SIG-M5 treated with dmso at 0.1 percent for 504 hours (cell line): ENCODE results near the gene ACOX2.
A peak's percentile ranks its signal among the peaks of the same experiment; 100 is the strongest.
"Not testable (repeated sequence)": the region's sequence is repeated elsewhere in the genome, so short reads cannot be mapped to it uniquely, and the experiment has no call there.

Experiments
- DNase-seq: peaks from one replicate; lab custom pipeline; 2025; ENCODE audit not compliant: unreplicated experiment; lab: John Stamatoyannopoulos, UW

The ACOX2 gene

DNA sequence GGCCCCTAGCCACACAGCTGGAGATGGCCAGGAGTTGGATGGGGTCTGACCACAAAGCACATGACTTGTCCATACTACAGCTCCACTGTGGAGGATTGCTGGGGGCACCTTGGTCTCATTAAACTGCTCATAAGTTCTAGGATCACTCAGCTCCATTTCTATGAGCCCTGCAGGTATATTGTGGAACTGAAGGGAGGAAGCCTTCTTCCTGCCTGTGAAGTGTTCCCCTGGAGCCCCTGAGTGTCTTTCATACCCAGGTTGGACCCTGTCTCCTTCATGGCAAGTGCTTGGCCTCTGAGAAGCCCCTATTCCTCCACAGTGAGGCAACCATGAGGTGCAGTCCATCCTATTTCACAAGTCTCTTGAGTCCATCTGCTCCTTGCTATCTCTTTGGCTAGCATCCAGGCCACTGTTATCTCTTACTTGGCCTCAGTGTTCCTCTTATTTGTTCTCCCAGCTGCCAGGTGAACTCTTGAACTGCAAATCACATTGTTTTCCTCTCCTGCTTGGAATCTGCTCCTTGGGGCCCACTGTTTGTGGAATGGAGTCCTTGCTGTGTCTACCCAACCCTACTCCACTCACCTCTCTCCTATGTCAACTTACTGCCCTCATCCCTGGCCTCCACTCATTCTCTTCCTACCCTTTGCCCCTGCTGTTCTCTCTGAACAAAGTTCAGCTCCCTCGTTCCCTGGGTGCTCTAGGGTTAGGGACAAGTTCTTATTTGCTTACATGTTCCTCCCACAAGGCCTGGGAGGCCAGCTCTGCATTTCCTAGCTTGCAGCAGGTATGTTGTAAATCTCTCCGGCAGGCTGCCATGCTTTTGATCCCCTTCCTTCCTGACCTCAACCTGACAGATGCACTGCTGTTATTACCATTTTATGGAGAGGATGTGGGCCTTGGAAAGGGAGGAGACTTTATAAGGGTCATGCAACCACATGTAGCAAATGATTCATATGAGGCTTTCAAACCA lies 1.2 kb downstream of the ACOX2 start:
- no peak for DNase-seq

DNA sequence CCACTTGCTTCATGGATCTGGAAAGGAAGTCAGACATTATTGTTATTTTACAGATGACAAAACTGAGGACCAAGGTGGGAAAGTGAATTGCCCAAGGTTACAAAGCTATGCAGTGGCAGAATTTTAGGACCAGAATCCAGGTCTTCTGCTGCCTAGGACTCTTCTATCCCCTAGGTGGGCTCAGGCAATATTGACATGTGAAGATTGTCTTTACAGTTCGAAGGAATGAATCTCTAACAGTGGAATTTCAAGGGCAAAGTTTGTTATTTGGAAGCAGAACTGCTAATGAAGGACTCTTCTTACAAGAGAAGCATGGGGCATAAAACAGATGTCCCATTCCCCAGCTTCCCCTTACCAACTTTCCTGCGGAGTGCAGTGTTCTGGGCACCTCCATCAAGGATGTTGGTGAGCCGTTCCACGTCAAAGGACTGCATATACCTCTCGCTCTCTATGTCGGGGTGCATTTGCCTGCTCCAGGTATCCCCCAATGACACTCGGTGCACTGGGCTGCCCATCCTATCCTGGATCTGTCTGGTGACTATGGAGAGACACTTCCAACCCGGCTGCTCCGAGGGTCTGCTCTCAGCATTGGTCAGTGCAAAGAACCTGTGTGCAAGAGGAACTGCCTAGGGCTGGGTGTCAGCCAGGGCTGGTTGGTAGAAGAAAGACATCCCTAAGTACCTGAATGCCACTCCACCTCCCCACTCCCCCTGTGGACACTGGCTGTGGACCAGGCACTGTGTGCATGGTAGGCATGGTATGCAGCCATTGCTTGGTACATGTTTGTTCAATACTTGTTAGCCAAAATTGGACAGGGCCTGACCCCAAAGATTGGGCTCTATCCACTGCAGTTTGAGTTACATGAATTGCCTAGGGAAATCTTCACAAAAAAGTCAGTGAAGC lies 2.1 kb downstream of the ACOX2 start:
- no peak for DNase-seq

DNA sequence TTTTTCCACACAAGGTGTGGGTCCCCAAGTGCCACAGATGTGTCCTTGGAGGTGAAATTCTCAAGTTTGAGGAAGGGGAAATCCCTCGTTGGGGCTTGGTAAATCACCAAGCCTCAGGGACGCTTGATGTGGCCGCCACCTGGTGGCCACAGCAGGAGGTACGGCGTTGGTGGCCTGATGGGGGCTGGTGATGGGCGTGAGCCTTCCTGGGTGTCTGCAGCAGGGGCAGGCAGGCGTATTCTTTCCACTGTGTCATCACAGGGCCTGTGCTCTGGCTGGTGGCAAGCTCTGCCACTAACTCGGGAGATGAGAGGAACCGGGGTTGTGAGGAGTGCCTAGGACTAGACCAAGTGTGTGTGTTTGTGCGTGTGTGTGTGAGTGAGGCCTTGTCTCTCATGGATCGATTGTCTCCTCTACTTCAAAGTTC lies 4.2 kb downstream of the ACOX2 start:
- DNase-seq, result peak; percentile 70

GRCh38 chr3:58531956-58532355 lies 5.0 kb downstream of the ACOX2 start:
- no peak for DNase-seq

DNA sequence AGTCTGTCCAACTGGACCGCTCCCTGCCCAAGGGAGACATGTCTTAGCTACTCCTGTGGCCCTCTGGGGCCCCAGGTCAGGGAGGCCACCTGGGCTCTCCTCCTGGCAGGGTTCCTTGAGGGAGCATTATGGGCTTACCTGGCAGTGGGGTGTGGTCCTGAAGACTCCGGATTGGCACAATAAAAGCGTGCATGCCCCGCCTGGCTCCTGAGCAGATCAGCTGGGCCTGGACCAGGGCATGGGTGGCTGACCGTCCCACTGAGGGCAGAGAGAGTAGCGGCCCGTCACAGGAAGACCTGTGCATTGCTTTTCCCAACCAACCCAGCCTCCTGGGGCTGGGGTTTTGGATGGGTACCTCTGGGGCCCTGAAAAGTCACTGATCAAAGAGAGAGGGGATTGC lies 5.4 kb downstream of the ACOX2 start:
- DNase-seq, result no peak

DNA sequence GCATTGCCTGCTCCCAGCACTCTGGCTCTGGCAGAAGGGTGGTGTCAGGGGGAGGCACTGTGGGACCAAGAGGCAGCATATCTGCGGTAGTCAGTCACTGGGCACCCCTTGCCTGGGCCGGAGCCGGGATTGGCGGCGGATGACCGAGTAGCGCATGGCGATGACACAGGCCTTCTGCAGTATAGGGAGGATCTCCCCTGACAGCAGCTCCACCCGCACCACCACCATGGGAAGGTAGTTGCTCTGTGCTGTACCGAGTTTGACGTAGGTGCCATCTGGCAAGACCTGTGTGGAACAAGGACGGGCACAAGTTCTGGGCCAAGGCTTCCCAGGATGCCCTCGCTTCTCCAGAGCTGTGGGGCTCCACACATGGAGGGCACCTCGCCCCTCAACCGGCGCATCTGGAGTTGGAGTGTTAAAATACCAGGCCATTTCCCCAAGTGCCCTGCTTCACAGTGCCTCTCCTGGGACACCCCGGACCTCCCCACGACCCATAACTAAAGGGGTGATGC lies 6.6 kb downstream of the ACOX2 start:
- DNase-seq, result no peak

DNA sequence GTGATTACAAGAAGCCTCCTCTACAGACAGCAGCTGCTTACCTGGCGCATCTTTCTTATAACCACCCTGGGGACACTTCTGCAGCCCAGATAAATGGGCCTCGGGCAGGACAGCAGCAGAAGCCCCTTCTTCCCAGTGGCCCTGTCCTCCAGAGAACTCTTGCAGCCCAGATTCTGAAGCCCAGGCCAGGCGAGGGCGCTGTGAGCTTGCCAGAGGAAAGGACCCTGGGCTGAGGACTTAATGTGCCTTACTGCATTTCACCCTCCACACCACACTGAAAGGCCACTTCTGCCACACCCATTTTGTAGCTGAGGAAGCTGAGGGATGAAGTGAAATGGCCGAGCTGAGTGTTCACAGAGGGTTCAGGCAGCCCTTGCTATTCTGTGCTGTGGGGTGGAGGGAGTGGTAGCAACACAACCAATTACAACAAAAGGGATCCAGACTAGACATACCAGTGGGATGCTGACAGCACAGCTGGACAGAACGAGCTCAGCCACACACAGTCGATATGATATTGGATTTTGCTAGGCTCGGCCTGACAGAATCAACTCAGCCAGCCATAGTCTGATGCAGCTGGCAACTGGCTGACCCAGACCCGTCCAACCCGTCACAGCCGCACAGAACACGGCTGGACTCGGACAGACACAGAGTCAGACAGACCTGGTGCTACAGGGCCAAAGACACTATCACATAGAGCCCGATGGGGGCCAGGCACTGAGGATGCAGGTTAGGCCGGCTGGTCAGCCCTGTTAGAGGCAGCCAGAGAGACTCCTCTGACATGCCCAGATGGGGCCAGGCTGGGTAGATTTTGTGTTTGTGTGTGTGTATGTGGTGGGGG lies 7.3 kb downstream of the ACOX2 start:
- DNase-seq, result peak; percentile 34

DNA sequence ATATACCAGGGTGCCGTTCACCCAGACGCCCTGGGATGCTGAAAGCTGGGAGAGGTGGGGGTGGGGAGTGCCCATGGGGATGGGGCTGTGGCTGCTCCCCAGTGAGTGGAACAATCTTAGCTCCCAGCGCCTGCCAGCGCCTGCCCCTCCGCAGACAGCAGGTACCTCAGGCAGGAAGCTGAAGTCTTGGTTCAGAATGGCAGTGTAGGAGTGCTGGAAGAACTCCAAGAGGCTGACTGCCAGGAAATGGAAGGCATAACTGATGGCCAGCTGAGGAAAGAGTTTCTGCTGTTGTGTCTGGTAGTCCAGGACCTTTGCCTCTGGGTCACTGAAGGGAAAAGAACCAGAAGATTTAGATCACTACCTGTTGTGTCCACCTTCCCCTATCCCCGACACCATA lies 8.4 kb downstream of the ACOX2 start:
- DNase-seq, result no peak

- not testable (repeated sequence) for DNase-seq
Observed at GRCh38 chr3:58527440-58527839, 9.6 kb downstream of the ACOX2 start.

- peak; percentile 91 for DNase-seq
Observed at GRCh38 chr3:58526515-58526957, 10.5 kb downstream of the ACOX2 start.

DNA sequence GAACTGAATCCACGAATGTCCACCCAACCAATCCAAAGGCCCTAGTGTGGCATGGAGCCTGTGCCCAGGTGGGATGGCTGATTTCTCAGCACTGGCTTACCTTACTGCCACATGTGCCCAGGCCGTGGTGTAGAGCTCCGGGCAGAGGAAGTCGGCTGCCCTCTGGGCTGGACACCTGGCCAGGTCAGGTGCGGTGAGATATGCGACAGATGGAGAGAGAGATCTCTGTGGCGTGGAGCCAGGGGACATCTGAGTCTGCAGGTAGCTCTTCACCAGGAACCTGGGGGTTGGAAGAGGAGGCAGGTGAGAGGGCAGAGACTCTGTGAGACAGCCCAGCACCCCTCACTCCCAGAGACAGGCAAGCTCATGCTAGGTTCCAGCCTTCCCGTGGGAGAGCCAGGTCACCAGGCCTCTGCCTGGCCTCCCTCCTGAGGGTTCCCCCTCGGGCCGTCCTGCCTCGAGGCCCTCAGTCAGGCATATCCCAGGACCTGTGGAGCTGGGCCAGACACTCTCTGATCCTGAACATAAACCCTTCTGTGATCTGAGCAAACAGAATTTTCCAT lies 12.6 kb downstream of the ACOX2 start:
- DNase-seq, result no peak

- no peak for DNase-seq
Observed at GRCh38 chr3:58522759-58523425, 14.1 kb downstream of the ACOX2 start.

DNA sequence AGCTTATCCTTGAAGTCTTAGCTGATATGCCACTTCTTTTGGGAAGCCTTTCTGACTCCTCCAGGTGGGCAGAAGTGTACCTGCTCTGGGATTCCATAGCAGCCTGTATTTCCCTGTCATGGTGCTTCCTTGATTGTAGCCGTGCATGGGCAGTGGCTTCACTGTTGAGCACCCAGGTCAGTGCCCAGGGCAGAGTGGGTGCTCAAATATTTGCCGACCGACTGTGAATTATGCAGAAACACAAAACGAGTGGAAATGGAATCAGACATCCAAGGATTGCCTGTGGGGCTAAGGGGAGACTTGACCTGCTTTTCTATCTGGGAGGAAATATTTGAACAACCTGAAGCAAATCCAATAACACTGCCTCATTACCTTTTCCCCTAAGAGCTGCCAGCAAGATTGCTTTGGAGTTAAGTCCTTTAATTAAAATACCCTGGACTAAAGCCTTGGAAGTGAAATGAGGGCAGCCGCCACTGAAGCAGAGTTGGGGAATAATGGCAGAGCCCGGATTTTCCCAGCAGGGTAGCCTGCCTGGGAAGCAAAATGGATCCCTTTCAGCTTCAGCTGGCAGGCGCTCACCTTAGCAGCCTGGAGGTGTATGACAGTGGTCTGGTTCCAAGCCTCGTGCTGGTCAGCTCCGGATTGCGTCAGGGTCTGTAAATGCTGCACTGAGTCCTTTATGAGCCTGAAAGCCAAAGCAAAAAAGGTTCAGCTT lies 14.9 kb downstream of the ACOX2 start:
- DNase-seq, result no peak

- no peak for DNase-seq
Observed at GRCh38 chr3:58521336-58521670, 15.7 kb downstream of the ACOX2 start.

DNA sequence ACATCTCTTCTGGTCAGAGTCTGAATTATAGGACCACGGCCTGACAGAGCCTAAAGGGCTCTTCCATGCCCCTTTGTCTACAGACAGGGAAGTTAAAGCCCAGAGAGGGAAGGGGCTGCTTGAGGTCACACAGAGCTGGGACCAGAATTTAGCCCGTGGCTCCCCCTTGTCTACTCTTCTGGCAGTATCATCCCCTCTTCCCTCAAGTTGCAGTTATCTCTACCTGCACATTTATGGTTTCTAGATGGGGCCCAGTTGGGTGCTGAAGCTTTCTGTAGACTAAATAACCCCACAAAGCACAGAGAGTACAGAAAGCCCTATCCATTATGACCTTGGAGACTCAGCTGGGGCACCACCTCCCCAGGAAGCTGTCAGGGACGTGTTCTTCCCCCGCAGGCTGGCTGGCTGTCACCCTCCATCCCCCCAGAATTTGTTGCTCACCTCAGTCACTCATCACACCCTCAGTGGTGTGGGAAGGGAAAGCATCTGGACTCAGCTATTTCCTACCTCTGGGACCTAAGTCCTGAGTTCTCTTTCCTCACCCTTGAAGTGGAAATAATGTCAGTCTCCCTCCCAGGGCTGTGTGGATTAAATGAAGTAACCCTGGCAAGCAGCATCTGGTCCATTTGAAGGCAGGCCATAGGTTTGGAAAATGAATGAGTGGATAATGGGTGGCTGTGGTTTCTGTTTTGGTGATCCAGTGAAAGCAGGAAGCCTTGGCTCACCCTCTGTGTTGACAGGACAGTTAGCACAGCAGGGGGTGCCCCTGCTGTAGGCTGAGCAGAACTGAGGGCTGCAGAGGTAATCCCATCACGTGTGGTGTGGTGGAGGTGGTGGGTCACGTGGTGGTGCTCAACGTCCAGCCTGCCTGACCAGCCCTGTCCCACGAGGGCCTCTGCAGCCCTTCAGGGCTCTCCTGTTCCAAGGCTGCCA lies 16.3 kb downstream of the ACOX2 start:
- peak; percentile 17 for DNase-seq

GRCh38 chr3:58519668-58520402 lies 17.2 kb downstream of the ACOX2 start:
- DNase-seq, result no peak

DNA sequence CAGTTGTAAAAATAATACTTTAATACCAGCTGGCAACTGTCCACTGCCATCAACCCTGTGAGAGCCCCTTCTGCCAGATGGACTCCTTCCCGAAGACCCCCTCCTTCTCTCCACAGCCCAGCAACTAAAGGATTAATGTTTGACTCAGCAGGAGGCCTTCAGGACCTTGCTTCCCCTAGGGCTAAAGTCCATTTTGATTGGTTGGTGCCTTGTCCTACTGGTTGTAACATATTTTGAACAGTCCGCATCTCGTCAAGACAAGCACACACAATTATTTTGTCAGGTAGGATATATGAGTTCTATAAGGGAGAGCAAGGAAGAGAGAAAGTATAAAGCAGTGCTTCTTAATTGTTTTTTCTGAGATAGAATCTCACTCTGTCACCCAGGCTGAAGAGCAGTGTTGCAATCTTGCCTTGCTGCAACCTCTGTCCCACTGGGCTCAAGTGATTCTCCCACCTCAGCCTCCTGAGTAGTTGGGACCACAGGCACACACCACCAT lies 18.6 kb downstream of the ACOX2 start:
- DNase-seq, result no peak
